Measurements from ENCODE around the gene OR9K2.

DNA sequence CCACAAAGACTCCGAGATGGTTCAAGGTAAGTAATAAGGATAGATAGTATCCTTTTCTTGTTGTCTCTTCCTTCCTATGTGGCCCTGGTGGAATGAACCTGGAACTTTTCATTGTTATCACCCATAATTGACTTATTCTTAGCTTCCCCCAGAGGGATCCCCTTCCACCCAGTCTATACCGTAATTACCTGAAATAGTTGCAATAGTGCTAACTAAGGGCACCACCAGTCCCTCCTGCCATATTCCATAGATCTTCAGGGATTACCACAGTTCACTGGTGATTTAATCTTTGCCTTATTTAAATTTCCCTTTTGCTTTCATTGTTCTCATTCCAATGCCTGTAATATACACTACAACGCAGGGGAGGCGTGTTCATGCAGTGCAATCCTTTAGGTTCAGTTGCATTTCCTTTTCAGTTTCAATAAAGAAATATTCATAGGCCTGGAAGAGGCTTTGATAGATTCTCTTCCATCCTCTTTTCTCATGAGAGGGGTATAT lies 13.8 kb upstream of the OR9K2 start:
- TF ChIP-seq POLR2AphosphoS5 (IDR thresholded peaks at IDR 0.05) (no peak), POLR2A (IDR thresholded peaks at IDR 0.05) (no peak), EP300 (IDR thresholded peaks at IDR 0.05) (no peak)
- TF ChIP-seq, protein P1, sequence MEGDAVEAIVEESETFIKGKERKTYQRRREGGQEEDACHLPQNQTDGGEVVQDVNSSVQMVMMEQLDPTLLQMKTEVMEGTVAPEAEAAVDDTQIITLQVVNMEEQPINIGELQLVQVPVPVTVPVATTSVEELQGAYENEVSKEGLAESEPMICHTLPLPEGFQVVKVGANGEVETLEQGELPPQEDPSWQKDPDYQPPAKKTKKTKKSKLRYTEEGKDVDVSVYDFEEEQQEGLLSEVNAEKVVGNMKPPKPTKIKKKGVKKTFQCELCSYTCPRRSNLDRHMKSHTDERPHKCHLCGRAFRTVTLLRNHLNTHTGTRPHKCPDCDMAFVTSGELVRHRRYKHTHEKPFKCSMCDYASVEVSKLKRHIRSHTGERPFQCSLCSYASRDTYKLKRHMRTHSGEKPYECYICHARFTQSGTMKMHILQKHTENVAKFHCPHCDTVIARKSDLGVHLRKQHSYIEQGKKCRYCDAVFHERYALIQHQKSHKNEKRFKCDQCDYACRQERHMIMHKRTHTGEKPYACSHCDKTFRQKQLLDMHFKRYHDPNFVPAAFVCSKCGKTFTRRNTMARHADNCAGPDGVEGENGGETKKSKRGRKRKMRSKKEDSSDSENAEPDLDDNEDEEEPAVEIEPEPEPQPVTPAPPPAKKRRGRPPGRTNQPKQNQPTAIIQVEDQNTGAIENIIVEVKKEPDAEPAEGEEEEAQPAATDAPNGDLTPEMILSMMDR (IDR thresholded peaks at IDR 0.05): no peak
